ENCODE data around the gene NEK10.

DNA sequence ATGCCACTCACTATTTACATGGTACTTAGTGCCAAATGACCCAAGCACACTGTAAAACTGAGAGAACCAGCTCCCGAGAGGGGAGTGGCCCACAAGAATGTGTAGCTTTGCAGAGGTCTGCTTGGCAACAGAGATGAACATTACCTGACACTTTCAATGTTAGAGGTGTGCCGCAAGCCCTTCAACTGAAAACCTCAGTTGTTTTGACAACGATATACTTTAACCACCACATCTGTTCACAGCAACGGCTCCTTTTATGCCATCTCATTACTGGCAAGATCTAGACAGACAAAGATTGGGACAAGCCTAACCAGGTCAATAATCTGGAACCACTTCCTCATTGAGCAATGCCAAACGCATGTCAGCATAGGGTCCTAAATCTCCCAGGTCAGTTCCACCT is 23.7 kb downstream of the NEK10 start:
- TF ChIP-seq, protein P1, sequence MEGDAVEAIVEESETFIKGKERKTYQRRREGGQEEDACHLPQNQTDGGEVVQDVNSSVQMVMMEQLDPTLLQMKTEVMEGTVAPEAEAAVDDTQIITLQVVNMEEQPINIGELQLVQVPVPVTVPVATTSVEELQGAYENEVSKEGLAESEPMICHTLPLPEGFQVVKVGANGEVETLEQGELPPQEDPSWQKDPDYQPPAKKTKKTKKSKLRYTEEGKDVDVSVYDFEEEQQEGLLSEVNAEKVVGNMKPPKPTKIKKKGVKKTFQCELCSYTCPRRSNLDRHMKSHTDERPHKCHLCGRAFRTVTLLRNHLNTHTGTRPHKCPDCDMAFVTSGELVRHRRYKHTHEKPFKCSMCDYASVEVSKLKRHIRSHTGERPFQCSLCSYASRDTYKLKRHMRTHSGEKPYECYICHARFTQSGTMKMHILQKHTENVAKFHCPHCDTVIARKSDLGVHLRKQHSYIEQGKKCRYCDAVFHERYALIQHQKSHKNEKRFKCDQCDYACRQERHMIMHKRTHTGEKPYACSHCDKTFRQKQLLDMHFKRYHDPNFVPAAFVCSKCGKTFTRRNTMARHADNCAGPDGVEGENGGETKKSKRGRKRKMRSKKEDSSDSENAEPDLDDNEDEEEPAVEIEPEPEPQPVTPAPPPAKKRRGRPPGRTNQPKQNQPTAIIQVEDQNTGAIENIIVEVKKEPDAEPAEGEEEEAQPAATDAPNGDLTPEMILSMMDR (IDR thresholded peaks at IDR 0.05), result no peak
- no peak for TF ChIP-seq POLR2A (IDR thresholded peaks at IDR 0.05)

All from lower leg skin (tissue), 3 donors.